NCI-H2171 (cell line): ENCODE measurements around the gene CLMP.

Source experiments
- DNase-seq: peaks from one replicate; lab custom pipeline; 2025; lab: John Stamatoyannopoulos, UW

Gene CLMP, protein sequence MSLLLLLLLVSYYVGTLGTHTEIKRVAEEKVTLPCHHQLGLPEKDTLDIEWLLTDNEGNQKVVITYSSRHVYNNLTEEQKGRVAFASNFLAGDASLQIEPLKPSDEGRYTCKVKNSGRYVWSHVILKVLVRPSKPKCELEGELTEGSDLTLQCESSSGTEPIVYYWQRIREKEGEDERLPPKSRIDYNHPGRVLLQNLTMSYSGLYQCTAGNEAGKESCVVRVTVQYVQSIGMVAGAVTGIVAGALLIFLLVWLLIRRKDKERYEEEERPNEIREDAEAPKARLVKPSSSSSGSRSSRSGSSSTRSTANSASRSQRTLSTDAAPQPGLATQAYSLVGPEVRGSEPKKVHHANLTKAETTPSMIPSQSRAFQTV

DNA sequence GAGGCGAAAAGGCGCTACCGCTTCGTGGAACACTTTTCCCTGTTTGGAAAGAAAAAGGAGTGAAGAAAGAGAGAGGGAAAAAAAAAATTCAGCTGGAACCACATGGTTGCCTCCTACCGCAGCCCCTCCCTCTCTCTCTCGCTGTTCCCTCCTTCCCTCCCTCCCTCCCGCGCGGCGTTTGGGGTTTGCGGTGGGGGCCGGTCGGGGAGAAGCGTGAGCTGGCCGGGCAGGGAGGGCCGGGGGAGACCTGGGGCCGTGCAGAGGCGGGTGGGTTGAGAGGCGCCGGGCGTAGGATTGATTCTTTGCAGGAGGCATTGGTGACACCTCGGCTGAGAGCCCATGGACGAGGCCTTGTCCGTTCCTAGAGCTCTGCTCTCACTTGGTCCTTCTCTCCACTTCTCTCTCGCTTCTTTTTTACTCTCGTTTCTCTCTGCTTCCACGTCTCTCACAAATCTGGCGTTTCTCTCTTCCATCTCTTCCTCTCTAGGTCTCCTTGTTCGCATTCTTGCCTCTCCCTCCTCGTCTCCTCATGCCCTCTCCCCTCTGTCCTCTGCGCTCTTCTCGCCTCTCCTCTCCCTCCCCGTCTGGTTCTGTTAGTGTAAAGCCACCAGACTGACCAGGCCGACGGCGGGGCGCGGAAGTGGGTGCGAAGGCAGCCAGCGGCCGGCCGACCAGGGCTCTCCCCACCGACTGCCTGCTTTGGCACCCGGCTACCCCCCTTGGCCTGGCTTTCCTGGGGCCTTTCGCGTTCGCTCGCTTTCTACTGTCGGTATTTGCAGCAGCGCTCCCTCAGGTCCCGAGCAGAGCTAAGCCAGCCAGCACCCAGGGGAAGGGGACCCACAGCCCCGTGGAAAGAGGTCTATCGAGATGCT lies at the start of gene CLMP:
Gene CLMP (minus strand): TSS at position 61 of the 872 bp plus-strand sequence. CDS start 308 bp downstream, outside the sequence.
- no peak for DNase-seq

- DNase-seq: no peak
Measured at GRCh38 chr11:123241874-123242543, 47.0 kb upstream of the CLMP start.

- no peak for DNase-seq
Measured at GRCh38 chr11:123241294-123241693, 46.2 kb upstream of the CLMP start.

DNA sequence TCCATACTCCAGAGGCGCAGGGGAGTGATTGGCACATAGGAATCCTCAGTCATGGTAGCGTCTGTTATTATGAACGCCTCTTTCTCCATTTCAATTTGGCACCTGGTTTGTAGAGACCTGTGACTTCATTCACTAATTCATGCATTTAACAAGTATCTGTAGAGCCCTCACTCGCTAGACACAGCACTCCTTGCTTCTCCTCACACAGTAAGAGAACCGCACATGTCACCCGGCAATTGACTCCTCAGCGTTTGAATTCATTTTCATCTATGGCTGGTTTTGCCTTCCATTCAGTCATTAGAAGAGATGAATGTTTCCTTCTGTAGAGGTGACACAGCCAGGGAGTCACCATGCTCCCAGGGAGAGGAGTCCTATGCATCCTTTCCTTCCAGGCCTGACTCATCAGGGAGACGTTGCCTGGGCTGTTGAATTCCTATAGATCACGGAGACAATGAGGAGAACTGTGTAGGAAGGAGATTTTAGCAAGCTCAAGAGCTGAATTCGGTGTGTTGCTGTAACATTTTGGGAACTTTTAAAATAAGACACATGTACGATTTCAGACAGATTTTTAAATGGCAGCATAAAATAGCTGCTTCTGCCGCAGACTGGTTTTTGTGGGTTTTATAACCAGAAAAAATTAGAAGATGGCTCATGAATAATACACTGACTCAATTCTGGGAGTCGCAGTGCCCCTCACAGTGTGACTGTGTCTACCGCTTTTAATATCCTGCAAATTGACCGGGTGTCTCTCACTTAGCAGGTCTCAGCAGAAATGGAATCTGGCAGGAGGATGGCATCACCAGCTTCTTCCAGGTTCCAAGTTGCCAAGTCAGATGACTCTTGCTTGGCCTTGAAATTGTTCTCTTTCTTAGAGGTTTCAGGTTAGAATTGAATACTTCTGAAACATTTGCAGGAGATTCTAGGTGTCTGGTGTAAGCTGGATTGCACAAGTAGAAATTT lies 44.4 kb upstream of the CLMP start:
- DNase-seq: no peak

DNA sequence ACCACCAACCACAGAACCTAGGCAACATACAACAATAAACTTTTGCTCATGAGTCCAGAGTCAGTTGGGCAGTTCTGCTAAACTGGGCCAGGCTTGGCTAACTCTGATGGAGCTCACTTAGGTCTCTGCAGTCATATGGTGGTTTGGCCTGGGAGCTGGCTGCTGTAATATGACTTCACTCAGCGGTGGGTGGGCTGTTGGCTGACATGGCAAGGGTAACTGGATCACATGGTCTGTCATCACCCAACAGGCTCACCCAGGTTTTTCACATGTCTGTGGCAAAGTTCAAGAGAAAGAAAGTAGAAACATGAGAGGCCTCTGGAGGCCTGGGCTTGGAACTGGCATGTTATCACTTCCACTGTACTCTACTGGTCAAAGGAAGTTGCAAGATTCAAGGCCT lies 43.2 kb upstream of the CLMP start:
- no peak for DNase-seq

DNA sequence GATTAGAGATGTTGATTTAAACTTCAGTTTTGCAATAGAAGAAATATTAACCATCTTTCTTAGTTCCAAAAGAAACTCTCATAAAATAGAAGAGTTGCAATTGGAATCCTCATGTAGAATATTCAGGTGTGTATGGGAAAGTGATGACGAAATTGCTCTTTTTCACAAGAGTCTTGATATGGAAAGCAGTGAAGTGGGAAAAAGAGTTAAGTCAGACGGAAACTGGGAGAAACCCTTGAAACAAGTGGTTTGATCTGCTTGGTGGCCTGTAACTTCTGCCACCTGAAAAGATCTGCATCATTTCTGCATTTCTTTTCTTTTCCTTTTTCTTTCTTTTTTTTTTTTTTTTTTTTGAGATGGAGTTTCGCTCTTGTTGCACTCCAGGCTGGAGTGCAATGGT lies 41.8 kb upstream of the CLMP start:
- no peak for DNase-seq

- no peak for DNase-seq
Measured at GRCh38 chr11:123235656-123236261, 40.7 kb upstream of the CLMP start.

GRCh38 chr11:123235117-123235655 lies 40.1 kb upstream of the CLMP start:
- DNase-seq: no peak

DNA sequence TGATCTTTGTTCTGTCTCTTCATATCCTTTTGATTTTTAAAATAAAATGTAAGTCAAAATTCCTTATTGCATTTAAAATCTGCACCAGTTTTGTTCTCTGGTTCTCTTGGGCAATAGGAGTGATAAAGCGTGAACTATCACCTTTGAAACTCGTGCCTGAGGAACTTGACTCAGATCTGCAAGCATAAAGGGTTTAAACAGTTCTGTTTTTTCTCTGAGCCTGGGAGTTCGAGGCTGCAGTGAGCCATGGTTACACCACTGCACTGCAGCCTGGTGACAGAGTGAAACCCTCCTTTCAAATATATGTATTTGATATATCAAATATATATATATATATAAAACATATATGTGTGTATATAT lies 38.9 kb upstream of the CLMP start:
- DNase-seq: no peak

DNA sequence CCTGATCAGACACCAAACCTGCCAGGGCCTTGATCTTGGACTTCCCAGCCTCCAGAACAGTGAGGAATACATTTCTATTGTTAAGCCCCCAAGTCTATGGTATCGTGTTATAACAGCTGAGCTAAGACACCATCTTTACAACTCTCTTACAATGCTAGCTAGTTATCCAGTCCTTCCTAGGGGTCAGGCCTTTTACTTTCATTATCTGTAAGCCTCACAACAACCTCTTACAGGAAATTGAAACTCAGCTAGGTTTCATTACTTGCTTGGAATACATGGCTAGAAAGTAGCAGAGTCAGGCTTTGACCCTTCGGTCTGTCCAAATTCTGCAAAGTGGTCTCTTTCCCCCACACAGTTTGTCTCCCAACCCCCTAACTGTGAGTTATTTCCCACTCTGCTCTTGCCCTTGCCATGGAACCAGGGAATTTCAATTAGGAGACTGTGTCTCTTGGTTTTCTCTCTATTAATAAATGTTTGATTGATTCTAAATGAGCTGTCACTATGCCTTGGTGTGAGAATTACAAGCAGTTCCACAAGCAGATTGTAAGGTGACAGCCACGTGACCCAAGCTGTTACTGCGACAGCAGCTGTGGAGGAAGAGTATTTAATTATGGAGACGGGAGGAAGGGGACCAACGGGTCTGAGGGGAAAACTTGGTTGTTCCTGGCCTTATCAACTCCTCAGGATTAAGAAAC lies 38.4 kb upstream of the CLMP start:
- no peak for DNase-seq

DNA sequence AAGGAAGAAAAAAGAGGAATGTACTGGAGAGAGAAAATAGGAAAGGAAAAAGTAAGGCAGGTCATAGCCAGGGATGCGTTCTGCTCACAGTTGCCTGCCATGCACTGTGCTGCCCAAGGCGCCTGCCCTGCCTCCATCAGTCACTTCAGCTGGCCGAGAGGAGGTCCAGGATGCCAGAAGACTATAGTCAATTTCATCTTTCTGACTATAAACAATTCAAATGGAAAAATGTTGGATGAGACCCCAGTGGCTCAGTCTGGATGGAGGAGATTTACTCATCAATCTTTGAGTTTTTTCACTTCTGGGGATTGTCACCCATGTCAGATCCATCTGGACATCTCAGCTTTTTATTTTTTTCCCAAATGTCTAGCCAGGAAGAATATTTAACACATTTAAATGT lies 36.7 kb upstream of the CLMP start:
- no peak for DNase-seq

DNA sequence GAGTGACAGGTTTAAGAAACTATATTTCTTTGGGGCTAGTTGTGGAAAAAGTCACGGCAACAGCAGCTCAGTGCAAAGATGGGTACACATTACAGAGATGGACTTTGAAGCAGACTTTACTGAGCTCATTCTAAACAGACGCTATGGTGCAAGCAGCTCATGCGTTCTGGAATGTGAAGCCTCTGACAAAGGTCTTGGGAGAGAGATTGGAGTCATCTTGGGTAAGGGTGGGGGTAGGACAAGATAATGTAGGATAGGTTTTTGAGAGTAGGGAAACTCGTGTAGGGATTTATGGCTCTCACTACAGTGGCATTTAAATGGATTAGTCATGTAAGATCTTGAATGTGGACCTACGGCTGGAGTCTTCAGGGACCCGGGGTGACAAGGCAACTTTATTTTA lies 36.2 kb upstream of the CLMP start:
- DNase-seq: no peak

GRCh38 chr11:123230346-123230745 lies 35.3 kb upstream of the CLMP start:
- DNase-seq: no peak

DNA sequence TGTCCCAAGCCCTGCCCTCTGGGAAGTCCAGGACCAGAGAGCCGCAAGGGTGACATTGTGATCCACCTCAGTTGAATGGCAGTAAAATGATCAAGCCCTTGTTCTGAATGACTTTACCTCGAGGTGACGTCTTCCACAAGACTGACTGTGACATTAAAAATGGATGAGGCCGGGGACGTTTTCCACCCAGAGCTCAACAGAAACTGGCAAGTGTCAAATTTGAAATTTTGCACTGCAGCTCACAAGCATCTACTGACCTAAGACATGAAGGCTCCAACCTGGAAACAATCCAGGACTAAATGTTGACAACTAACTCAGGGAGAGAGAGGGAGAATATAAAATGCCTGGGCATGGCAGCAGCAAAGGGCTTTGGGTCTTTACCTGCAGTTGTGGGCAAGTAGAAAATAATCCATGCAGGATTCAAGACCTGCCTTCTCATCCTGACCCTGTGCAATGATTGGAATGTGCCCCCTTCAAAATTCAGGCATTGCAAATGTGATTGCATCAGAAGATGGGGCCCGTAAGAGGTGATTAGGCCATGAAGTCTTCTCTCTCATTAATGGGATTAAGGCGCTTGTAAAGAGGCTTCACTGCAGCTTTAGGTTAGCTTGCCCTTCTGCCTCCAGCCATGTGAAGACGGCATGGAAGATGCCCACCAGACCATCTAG lies 33.6 kb upstream of the CLMP start:
- no peak for DNase-seq

- no peak for DNase-seq
Measured at GRCh38 chr11:123227763-123228495, 32.9 kb upstream of the CLMP start.

DNA sequence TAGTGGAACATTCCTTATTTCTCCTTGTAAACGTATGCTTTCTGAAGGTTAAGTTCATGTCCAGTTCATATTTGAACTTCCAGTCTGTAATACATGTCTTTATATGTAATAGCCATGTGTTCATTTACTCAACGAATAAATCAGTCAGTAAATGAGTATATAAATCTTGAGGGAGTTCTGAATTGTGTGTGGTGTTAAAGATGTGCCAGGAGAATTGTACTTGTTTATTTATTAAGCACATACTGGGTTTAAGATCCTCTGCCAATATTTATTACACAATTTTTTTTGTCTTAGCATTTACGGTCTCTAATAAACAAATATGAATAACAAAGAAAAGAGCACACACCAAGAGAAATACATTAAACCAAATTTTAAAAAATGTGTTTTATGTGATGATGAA lies 26.5 kb upstream of the CLMP start:
- DNase-seq: no peak

DNA sequence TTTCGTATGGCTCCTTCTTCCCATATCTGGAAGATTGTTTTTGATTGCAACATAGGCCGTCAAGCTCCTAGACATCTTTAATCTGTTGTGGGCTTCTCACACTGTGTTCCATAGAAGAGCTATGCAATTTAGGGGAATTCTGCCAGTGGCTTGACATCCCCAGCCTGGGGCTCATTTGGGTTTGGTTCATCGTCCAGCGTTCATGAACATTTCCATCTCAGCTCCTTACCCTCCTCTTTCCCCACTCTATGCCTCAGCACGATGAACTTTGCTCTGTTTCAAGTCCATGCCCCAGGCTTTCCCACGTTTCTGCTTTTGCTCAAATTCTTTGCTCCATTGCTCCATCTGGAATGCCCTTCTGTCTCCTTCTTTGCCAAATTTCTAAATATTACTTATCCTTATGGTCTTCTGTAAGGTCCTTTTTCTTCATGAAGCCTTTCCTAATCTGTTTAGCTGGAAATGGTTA lies 26.1 kb upstream of the CLMP start:
- DNase-seq: no peak

GRCh38 chr11:123219066-123219690 lies 24.1 kb upstream of the CLMP start:
- no peak for DNase-seq
